Activated CD4-positive, CD25-positive, alpha-beta regulatory T cell treated with anti-CD3 and anti-CD28 coated beads, Interleukin-2, amount 50 U/mL, for 24 hours (primary cell): ENCODE results near the gene KRT38.
"Not testable (repeated sequence)": the region's sequence is repeated elsewhere in the genome, so short reads cannot be mapped to it uniquely, and the experiment has no call there.

ENCODE experiments used
- ATAC-seq, 2 donors: fragments of 150-1000 bp; cut with Tn5 transposase; one replicate each; pipeline ENCODE4 v1.10.0; 2021; ENCODE audit warnings: mild to moderate bottlenecking in 1 of 2, moderate library complexity in 1 of 2

The KRT38 gene

DNA sequence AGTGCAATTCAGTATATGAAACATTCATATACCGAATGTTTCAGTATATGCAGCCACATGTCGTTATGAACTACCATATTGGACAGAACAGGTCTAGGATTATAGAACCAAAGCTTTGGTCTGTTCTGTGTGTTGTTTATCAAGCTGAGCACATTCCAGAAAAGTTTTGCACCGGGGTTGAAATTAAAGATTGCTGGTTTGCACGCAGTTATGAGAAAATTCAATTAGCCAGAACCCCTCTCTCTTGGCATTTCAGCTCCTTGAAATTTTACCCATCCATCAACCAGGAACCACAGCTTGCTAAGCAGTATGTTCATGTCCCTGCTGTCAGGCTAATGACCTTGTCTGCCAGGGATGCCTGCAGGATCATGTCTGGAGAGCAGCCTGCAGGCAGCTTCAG, 16.9 kb upstream of the KRT38 start:
- no peak for ATAC-seq

DNA sequence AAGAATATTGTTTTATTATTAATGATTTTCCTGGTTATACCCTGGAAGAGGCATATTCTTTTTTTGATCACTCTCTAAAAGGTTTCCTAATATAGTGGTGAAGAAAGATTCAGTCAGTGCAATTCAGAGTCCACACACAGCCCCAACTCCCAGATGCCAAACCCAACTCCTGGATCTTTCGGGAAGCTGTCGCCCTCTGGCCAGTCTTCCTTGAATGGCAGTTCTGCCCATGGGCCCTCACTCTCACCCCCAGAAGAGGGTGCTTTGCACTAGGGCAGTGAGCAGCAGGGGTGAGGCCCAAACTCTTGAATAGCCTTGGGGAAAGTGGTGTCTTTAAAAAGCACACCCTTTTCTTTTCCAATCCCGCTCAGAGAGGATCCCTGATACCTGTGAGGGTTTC, 15.4 kb upstream of the KRT38 start:
- no peak for ATAC-seq

DNA sequence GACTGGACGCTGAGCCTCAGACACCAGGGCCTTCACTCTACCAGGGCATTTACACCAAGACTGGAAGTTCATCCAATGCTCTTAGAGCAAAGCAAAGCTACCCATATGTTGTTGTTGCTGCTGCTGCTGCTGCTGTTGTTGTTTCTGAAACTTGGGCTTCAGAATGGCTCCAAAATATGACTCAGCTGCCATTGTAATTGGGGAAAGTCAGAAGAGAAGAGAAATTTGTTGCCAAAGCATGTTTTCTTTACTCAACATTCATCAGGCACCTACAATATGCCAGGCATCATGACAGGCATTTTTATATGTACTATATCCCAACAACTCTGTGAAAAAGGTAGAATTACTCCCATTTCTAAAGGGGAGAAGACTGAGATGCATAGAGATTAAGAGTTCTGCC, 14.5 kb upstream of the KRT38 start:
- ATAC-seq, result no peak

DNA sequence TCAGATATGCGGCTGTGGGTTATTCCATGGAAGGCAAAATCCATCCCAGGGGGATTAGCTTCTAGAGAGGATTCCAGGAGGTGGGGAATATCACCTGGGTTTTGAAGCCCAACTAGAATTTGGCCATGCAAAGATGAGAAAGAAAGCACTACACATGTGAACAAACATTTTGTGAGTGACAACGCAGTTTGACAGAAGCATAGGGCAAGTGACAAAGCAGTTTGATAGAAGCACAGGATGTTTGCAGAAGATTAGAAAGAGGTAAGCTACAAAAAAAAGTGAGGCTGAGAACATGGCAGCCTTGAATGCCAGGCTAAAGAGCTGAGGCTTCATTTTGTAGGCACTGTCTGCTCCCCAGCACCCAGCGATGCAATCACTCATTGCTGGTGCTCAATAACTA, 12.3 kb upstream of the KRT38 start:
- no peak for ATAC-seq

DNA sequence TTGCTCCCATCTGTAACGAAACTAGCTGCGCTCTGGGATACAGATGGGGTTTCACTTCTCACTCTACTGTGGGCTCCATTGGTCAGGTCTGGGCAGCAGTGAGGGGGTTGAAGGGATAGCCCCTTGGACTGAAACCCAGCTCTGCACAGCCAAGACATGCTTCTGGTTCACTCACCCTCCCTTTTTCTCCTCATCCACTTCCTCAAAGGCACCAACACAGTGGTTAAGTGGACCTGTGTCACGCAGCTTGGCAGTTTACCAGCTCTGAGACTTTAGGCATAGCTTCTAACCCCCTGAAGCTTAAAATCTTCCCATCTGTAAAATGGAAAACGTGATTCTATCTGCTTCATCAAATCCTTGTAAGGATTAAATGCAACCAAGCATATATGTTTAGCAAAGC, 11.5 kb upstream of the KRT38 start:
- ATAC-seq, result no peak

DNA sequence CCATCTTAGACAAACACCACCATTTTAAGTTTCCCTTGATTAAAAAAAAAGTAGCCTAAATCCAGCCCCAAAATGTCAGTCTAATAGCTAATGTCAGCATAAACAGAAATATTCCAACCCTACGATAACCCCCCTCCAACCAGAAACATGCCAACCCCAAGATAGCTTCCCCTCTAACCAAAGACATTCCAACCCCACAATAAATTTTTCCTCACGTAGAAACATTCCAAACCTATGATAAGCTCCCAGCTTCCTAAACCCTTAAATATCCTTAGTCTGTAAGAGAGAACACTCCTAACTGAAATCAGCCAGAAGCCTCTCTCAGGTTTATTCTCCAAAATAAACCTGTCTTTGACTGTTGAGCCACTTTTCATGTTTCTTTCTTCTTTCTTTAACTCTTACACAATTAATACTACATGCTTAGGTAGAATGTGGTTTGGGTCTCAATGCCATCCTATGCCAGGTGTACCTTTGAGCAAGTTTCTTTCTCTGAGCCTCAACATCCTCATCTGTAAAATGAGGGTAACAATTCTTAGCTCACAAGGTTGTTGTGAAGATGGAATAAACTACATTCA, 10.5 kb upstream of the KRT38 start:
- ATAC-seq, result no peak

DNA sequence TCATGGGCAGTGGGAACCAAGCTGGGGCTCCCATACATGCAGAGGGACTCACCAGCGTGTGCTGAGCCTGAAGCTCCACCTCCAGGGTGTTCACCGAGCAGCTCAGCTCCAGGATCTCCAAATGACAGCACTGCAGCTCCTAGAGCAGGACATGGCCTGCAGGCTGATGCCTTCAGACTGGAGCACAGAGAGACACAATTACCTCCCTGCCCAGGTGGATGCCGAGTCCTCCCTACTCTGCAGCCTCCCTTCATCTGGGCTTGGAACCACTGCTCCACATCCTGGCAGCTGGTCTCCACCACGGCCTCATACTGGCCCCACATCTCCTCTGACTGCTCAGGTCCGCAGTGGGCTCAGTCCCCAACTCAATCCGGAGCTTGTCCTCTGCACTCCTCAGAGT, 8.2 kb upstream of the KRT38 start:
- ATAC-seq, result no peak

DNA sequence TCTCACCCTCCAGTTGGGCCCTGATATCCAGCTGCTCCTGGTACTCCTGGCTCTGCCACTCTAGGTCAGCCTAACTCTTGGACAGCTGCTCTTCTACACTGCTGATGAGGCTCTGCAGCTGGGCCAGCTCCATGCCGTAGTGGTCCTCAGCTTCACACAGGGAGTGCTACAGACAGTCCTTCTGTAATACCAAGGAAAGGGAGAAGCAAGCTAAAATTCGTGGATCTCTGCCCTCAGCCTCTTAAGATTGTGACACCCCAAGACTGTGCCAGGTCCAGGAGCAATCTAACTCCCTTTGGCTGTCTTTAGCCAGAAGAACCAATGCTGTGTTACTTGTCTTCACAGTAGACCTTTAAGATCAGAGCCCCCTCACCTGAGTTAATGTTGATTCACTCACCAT, 7.7 kb upstream of the KRT38 start:
- ATAC-seq, result no peak

DNA sequence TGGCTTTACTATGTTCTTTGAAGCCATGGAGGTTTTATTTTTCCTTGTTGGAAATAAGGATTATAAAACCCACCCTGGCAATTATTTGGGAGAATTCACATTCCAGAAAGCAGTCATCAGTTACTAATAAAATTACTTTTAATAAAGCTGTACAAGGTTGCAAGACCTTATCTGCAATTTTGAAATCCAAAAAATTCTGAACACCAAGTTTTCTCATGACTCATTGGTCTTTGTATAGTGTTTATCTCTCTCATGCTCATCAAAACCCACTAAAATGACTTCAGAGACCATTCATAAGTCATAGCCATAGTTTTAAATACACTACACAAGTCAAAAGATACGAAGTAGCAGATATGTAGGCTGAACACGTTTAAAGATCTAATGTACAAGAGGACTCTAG, 6.0 kb upstream of the KRT38 start:
- ATAC-seq, result no peak

DNA sequence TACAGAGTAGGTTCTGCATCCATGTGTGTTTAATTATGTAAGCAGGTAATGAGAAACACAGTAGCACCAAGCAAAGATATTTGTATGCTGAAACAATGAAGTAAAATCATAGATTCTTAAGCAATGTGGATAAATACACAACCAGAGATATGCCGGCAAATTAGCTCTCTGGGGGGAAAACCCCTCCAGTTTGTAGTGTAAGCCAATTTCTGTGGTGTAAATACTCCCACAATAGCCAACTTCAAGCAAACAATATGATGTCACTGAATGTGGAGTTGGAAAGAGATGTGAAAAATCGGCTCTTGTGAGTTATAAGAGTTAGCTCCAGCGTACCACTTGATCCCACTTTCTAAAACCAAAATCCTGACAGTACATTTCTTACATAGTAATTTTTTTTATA, 3.9 kb upstream of the KRT38 start:
- no peak for ATAC-seq

DNA sequence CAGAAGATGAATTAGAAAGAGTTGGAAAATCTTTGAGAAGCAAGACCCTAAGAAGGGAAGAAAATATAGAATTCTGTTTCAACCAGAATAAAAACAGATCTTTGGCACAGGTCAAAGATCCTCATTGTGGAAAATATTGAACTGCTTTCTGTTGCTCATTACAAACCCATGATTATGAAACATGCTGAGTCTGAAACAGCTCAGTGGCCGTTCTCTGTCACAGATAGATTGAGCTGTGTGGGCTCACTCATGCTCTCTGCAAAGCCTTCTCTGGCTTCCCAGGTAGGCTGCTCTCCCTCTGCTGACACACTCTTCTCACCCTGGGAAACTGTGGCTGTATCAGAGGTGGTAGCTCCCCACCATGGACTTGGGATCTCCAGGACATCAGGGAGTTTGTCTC, 3.4 kb upstream of the KRT38 start:
- ATAC-seq, result no peak

DNA sequence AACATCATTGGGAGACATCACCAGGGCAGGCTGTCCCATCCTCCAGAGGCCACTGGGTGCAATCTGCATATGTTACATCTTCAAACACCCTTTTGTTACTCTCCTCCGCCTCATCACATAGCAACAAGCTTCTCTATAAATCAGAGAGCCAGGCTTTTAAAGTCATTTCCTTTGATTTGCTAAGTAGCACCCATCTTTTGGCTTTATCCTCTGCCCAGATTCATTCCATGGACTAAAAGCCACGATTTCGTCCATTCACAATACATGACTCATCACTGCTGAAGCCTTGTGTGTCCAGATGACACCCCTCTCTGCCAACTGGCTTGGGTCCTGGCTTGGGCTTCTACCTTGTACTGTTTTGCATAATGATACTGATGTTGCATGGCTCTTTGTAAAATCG, 2.0 kb upstream of the KRT38 start:
- no peak for ATAC-seq

DNA sequence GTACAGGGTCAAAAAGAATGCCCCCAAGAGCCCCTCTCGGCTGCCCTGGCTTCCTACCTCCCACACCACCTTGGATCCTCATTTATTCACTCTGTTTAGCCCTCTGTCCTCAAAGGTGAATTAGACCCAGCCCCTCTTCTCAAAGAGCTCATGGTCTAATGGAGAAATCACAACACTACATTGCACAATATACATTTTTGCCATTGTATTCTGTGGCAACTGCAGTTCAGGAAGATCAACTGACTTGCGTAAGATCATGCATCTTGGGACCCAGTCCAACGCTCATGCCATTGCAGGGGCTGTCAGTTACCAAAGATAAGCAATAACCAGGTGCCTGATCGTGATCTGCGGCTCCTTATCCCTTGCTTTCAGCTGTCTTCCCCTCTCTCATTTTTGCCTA, 1.4 kb downstream of the KRT38 start:
- no peak for ATAC-seq

DNA sequence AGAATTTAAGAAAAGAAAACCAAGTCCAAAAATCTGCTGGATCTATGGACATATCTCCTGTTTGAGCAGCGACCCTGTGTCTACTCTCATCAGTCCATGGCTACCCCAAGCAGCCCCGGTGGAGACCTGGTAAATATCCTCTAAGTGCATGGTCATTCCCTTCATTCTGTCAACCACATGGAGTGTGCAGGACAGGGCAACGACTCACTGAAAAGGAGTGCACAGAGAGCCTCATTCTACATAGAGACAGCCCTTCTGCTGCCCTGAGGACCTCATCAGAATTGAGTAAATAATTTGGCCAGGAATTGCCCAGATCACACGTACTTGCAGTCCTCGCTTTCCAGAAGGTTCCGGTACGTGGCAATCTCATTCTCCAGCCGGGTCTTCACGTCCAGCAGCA, 3.0 kb downstream of the KRT38 start:
- no peak for ATAC-seq

DNA sequence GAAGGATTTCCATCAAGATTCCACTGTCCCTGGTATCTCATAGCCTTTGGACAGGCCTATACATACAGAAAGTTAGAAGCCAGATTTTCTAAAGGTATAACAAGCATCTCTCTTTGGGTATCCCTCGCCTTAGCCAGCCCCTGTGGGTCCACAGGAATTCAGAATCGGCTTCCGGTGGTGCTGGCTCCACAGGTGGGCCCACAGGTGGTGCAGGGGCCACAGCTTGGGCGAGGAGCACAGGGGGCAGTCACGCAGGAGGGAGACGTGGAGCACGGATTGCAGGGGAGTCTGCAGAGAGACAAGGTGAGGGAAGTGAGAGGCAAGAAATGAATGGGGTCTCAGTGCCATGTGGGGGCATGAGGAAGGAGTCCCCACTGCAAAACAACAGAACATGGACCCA, 3.5 kb downstream of the KRT38 start:
- ATAC-seq, result no peak

DNA sequence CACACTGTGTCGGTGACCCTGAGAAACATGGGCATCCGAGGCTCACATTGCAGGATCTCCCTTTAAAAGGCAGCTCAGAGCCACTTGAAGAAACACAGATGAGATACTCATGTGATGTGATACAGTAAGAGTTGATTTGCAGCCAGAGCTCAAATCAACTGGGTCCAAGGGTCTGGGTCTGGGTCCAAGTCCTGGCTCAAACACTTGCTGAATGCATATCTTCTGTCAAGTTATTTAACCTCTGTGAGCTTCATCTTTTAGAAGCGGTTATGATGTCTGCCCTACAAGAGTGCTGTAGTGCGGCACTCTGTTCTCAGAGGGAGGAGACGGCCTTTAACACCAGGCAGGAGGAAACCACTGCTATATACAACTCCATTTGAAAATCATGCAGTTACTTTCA, 6.4 kb downstream of the KRT38 start:
- no peak for ATAC-seq

DNA sequence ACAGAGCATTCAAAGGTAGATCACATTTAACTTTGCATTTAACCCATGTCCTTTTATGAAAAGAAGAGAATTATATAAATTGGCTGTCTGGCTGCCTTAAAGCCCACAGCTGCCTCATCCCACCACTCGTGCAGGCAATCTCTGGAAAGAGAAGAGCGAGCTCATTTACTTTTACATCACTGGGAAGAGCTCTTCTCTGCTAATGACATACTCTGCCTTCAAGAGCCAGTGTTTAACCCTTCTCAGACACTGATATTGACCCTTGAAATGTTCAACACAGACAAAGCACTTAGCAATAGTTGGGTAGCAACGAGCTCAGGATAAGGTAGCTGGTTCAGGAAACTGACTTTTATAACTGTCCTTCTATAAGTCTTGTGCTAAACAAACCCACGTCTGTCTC, 6.8 kb downstream of the KRT38 start:
- ATAC-seq, result no peak

DNA sequence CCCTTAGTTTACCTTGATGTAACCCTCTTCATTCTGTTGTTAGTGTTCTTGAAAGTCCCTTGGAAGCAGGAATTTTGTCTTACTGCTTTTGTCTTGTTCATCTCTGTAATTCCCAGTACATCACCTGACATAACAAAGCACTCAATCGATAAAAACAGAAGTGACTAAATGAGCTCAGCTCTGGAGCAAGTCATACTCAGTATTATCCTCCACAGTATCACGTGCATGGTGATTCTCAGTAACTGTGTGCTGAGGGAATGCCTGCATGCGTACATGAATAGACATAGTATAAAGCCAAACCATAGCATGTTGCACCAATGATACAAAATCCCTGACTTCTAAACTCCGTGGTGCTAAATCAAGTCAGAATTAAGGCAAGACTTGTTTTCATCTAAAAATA, 7.2 kb downstream of the KRT38 start:
- ATAC-seq, result no peak

DNA sequence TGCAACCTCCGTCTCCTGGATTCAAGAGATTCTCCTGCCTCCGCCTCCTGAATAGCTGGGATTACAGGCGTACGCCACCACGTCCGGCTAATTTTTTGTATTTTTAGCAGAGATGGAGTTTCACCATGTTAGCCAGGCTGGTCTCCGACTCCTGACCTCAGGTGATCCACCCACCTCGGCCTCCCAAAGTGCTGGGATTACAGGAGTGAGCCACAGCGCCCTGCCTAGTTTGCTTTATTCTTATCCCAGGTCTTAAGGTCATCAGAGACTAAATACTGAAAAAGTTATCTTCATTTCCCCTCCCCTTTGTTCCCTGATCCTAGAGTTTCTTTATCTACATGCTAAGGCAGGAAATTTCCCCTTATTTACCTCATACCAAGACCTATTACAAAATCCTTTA, 10.4 kb downstream of the KRT38 start:
- not testable (repeated sequence) for ATAC-seq

DNA sequence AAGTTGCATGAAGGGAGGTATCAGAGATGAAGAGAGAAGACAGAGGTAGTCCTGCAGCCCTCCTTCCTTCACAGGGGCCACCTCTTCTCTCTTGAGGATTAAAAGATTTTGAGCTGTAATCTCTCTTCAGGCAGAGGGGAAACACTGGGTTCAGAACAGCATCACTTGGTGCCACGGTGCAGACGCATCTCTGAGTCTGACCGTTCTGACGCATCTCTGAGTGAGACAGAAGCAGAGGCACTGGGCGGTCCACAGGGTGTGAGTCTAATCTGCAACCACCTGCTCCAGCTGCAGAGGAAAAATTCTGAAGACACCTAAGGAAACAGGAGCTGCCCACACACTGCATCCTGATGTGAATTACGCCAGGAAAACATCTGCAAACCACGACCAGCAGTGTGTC, 11.1 kb downstream of the KRT38 start:
- ATAC-seq, result no peak

DNA sequence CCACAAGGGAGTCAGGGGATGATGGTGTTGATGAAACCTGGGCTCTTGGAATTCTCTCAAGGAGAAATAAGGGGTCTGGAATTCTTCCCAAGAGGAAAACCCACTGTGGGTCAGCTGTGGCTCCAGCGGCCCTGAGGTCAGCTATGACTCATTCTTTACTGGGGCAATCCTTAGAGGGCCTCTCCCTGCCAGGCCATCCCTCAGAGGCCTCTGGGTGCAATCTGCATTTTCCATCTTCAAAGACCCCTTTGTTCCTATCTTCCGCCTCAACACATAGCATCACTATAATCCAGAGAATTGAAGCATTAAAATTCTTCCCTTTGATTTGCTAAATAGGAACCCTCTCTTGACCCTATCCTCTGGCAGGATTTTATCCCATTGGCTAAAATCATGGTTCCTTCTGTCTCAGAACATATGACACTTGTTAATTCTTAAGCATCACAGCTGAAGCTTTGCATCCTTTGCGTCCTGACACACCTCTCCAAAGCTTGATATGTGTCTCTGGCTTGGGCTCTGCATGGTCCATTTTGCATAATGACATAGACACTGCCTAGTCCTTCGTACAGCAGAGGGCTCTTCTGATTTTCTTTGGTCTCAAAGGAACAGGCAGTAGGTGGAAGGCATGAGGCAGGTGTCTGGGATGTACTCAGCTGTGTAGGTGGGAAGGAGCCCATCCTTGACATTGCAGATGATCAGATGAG, 12.0 kb downstream of the KRT38 start:
- ATAC-seq, result no peak

DNA sequence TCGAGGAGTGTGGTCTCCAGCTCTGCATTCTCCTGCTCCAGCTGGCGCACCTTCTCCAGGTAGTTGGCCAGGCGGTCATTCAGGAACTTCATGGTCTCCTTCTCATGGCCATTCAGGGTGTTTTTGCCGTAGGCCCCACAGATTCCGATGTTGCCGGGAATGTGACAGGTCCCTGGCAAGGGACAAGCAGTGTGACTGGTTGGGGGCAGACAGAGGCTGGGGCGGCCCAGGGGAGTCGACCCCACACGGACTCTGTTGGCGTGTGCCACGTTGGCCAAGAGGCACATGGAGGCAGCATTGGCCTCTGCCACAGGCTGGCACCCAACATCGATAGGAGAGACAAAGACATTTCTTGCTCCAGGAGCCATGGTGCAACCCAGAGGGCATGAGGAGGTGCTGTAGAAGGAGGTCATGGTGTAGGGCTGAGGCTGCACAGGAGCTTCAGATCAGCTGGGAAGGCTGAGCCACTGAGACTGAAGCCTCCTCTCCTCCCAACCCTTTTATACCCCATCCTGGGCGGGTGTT, 16.6 kb downstream of the KRT38 start, which contains the start of gene KRT37:
Gene KRT37, minus strand, starts transcription at position 475 of the 525 bp plus-strand sequence. Its CDS starts 62 bp downstream, at position 413.
- no peak for ATAC-seq

DNA sequence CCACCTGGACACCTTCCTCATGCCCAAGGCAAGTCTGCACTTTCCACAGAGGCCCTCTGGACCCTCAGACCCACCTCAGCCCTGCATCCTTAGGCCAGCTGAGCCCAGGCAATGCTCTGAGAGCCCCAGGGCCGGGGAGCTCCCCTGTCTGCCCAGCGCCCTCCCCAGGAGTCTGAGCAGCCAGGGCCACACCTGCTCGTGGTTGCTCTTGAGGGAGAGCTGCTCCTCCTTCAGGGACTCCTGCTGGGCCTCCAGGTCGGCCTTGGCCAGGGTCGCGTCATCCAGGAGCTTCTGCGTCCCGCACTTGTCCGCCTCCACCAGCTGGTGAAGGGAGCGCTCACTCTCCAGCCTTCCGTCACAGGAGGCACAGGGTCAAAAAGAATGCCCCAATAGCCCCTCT, 18.2 kb downstream of the KRT38 start:
- not testable (repeated sequence) for ATAC-seq

DNA sequence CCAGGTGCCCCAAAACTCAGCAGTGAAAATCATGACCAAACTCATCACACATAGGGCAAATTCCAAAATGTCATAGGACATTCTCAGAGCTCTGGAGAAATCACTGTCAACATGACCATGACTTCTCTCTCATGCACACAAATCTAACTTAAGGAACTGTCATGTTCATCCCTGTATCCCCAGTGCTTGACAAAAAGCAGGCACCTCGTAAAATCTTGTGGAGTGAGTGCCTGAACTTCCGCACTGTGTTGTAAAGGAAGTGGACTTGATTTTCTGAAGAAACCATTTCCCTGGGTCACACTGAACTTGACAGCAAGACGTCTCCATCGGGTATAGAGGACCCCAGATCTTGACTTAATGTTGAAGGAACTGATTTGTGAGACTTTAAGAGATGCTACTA, 19.2 kb downstream of the KRT38 start:
- ATAC-seq, result no peak

DNA sequence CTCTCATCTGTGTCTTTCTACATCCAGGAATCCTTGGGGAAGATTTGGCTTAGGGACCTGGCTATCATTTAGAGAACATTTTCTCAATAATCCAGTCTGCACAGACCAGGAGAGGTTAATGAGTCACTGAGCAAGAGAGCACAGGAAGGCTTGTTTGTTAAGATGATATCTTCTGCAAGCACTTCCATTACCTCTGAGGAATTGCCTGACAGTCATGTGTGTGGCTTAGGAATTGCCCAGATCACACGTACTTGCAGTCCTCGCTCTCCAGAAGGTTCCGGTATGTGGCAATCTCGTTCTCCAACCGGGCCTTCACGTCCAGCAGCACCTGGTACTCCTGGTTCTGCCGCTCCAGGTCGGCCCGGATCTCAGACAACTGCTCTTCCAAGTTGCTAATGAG, 19.7 kb downstream of the KRT38 start:
- ATAC-seq, result no peak
